VCaP (cell line): ENCODE measurements around the gene DNPEP.

Experiments
- H3K27ac ChIP-seq: fragments of 450-650 bp; 2 replicates; pipeline ENCODE4 v1.5.1; 2017
- CTCF ChIP-seq: fragments of 450-650 bp; conservative IDR thresholded peaks from 2 replicates; pipeline ENCODE4 v1.5.1; 2017; ENCODE audit warnings: mild to moderate bottlenecking, moderate library complexity

DNPEP gene

DNA sequence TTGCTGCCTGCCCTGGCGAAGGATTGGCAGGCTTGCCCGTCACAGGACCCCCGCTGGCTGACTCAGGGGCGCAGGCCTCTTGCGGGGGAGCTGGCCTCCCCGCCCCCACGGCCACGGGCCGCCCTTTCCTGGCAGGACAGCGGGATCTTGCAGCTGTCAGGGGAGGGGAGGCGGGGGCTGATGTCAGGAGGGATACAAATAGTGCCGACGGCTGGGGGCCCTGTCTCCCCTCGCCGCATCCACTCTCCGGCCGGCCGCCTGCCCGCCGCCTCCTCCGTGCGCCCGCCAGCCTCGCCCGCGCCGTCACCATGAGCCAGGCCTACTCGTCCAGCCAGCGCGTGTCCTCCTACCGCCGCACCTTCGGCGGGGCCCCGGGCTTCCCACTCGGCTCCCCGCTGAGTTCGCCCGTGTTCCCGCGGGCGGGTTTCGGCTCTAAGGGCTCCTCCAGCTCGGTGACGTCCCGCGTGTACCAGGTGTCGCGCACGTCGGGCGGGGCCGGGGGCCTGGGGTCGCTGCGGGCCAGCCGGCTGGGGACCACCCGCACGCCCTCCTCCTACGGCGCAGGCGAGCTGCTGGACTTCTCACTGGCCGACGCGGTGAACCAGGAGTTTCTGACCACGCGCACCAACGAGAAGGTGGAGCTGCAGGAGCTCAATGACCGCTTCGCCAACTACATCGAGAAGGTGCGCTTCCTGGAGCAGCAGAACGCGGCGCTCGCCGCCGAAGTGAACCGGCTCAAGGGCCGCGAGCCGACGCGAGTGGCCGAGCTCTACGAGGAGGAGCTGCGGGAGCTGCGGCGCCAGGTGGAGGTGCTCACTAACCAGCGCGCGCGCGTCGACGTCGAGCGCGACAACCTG is 30.7 kb upstream of the DNPEP start, which contains the start of gene DES:
Gene DES, plus strand, starts transcription at position 223 of the 857 bp plus-strand sequence. Its CDS starts 86 bp downstream, at position 309.
- no peak for TF ChIP-seq CTCF
- H3K27ac ChIP-seq: no peak within 1 kb of the TSS

- no peak for TF ChIP-seq CTCF
- H3K27ac ChIP-seq: no peak overlapping the region
Observed at GRCh38 chr2:219417374-219417773, 29.7 kb upstream of the DNPEP start.

- no peak overlapping the region for H3K27ac ChIP-seq
- TF ChIP-seq CTCF: no peak
Observed at GRCh38 chr2:219416938-219417337, 29.2 kb upstream of the DNPEP start.

DNA sequence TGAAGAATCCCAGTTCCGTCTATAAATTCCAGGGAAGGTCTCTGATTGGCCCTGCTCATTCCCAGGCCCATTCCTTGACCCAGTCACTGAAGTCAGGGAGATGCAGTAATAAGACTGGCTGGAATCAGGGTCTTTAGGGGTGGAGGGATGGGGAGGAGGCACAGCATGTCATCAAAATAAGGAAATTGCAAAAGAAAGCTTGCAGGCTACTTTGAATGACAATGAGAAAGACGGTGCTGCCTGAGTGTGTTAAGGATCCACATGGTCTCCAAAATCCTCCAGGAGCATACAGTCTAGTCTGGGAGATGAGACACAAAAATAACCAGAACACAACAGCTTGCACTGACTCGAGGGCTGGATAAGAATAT is 28.5 kb upstream of the DNPEP start:
- no peak overlapping the region for H3K27ac ChIP-seq
- no peak for TF ChIP-seq CTCF

DNA sequence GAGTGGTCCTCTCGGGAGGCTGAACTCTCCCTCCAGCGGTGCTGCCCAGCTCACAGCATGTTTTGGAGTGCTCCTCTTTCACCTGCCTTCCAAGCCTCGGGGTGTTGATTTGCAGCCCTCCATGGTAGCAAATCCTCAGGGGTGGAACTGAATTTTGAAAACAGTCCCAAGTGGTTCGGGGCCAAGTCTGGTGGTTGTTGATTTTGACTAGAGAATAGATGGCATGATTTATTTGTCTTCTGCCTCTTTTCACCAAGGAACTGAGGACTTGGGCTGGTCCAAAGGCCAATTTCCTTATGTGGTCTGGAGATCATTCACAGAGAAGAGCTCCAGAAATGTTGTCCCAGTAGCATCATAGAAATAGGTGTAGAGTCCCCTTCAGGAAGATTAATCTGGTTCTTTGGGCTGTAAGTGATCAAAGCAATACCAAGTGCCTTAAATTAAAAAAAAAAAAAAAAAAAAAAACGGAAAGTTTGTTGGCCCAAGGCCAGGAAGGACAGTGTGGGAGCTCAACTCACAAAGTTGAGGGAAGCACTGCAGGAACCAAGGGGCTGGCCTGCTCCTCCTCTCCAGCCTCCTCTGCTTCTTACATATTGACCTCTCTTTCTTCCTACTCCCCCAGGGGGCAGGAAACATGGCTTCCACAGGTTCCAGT is 28.0 kb upstream of the DNPEP start:
- TF ChIP-seq CTCF: no peak
- H3K27ac ChIP-seq: no peak overlapping the region

GRCh38 chr2:219414857-219415256 is 27.1 kb upstream of the DNPEP start:
- H3K27ac ChIP-seq: no peak overlapping the region
- TF ChIP-seq CTCF: no peak

DNA sequence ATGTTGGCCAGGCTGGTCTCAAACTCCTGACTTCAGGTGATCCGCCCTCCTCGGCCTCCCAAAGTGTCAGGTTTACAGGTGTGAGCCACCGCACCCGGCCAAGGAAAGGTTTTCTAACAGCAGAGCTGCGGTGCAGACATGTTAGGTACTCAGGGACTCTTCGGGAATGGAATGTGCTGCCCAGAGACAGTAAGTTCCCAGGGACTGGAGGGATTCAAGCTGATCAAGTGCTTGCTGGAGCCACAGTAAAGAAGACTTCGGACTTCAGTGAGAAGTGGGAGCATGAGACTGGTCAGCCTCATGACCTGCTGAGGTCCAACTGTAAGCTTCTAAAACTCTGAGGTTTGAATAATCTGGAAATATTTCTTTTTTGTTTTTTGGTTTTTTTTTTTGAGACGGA is 22.7 kb upstream of the DNPEP start:
- no peak for TF ChIP-seq CTCF
- H3K27ac ChIP-seq: no peak overlapping the region
